Heart right ventricle (tissue), 16 donors: ENCODE data around the gene THOC3. TPM values are rescaled to one million over a fixed set of nuclear protein-coding genes. Genes with fewer than 3 reads are reported as not detected.
"Not testable (repeated sequence)": the region's sequence is repeated elsewhere in the genome, so short reads cannot be mapped to it uniquely, and the experiment has no call there.

Experiments used
- ATAC-seq, 8 donors: fragments of 200-7000 bp; cut with Tn5 transposase; one replicate each; pipeline ENCODE4 v1.9.1; 2020; ENCODE audit warnings: mild to moderate bottlenecking in 8 of 8, moderate library complexity in 8 of 8, moderate number of reproducible peaks in 1 of 8
- DNase-seq, 2 donors: peaks; one replicate each; pipeline ENCODE4 v3.0.0-alpha.2; 2020
- H3K27ac ChIP-seq, 10 donors: fragments of 200-600 bp; sonication (generic) in 2 of 10; one replicate each; pipeline versions ENCODE4 v1.5.0 to v1.8.0; 2020 to 2022; ENCODE audit warnings: mild to moderate bottlenecking in 3 of 10
- H3K27me3 ChIP-seq, 7 donors: fragments of 200-600 bp; one replicate each; pipeline ENCODE4 v1.8.0; 2021 to 2022; ENCODE audit warnings: mild to moderate bottlenecking in 2 of 7
- H3K36me3 ChIP-seq, 9 donors: fragments of 200-600 bp; sonication (generic) in 1 of 9; one replicate each; pipeline versions ENCODE4 v1.5.0 to v1.8.0; 2020 to 2022; ENCODE audit warnings: mild to moderate bottlenecking in 2 of 9
- H3K4me1 ChIP-seq, 9 donors: fragments of 200-600 bp; sonication (generic) in 1 of 9; one replicate each; pipeline versions ENCODE4 v1.5.0 to v1.8.0; 2020 to 2022; ENCODE audit warnings: mild to moderate bottlenecking in 4 of 9
- H3K4me3 ChIP-seq, 10 donors: fragments of 200-600 bp; sonication (generic) in 2 of 10; one replicate each; pipeline versions ENCODE4 v1.5.0 to v1.8.0; 2020 to 2022; ENCODE audit warnings: mild to moderate bottlenecking in 7 of 10, moderate library complexity in 2 of 10
- H3K9me3 ChIP-seq, 11 donors: fragments of 200-600 bp in 10 of 11; sonication (generic) in 2 of 11; one replicate each; pipeline versions ENCODE4 v1.5.0 to v1.8.0; 2013 to 2022; ENCODE audit warnings: mild to moderate bottlenecking in 2 of 11, control low read depth in 1 of 11, moderate library complexity in 1 of 11
- WGBS, 2 donors: extraction: QIAGEN DNeasy Blood & Tissue Kit; methylation state at CpG; one replicate each; pipeline ENCODE4 v1.1.7; 2013; ENCODE audit warnings: inconsistent platforms in 1 of 2; 5-methylcytosine and 5-hydroxymethylcytosine counted together
- intact Hi-C, 10 donors: fragments of 100-400 bp; cut with DNase I; formaldehyde crosslinking; loops; one replicate each; pipeline versions ENCODE4 v1.11.1 to v1.14.2; 2022
- polyA plus RNA-seq, 2 donors: library from polyadenylated mRNA; stranded (reverse); fragments of 200-250 nt; gene quantifications; one replicate each; pipeline ENCODE4 v1.2.3, GENCODE V29; 2013
- total RNA-seq, 10 donors: library from RNA; stranded (reverse); fragmentation: NEBNext Ultra II Directional in 3 of 10; extraction: Animal tissue kit (Norgen Biotek cat#: 25700) in 3 of 10; gene quantifications; one replicate each; pipeline versions ENCODE4 v1.2.1 to v1.2.4, GENCODE V29; 2021 to 2023
- donor health status: Arrhythmogenic right ventricular cardiomyopathy.
- donor health status: ischemic (EF 13 %, LVEDD 7.1; RV severe dilation, severe dysfunction).
- donor health status: healthy with polysubstance abuse.
- donor health status: DM: no; HTN: yes; CAD: no.
- donor health status: DM: no; HTN: no; CAD: no.
- donor health status: ischemic (EF 25% LVEDD 6.9; RV normal size, moderate dysfunction).
- donor health status: ischemic (EF 25% LVEDD 5.7; RV mildly dilated, moderate dysfunction).
- donor health status: healthy.
- donor health status: DM: yes; HTN: yes; CAD: no.
- donor health status: Ischemic cardiomyopathy.
- donor health status: ischemic (EF 35%, LVEDD 5.7; RV mildly dilated, moderate dysfunction).
- donor health status: nonischemic (EF 11% LVEDD 7.7; RV severe dilation, severe dysfunction).
- donor health status: DM: yes; HTN: yes; CAD: no.
- donor health status: PGD.
- donor health status: ischemic (EF 29% LVEDD 5.4; RV normal size, mild dysfunction).
- donor health status: nonischemic (EF 23%, LVEDD 6.1; RV moderate dilation, normal function).

THOC3 gene
- total and polyA plus RNA-seq, 12 donors = 2.9 to 16.2 (median 10.5) TPM

GRCh38 chr5:175995506-175995905 lies 27.4 kb upstream of the THOC3 start:
- H3K27me3 ChIP-seq, H3K27ac ChIP-seq, H3K4me1 ChIP-seq, H3K36me3 ChIP-seq, H3K9me3 ChIP-seq, DNase-seq, H3K4me3 ChIP-seq, intact Hi-C loops, ATAC-seq: not testable (repeated sequence)
- no CpG with 5 or more reads among the region's 6 CpGs for WGBS, 2 donors

GRCh38 chr5:175979371-175979995 lies 11.4 kb upstream of the THOC3 start:
- H3K27ac ChIP-seq, H3K4me1 ChIP-seq, H3K9me3 ChIP-seq, H3K27me3 ChIP-seq, H3K4me3 ChIP-seq, ATAC-seq, DNase-seq, intact Hi-C loops, H3K36me3 ChIP-seq: not testable (repeated sequence)
- WGBS, 2 donors = 78 to 91% methylated on average over 4 to 5 of the region's 17 CpGs

- H3K9me3 ChIP-seq, intact Hi-C loops, H3K27me3 ChIP-seq, H3K36me3 ChIP-seq, H3K4me1 ChIP-seq, DNase-seq: not testable (repeated sequence)
- 9 to 13% methylated on average over 4 of the region's 6 CpGs for WGBS, 2 donors
- Histone ChIP-seq H3K27ac (peak overlapping the region in 2 of 10 donors; percentile 61 to 81), H3K4me3 (peak overlapping the region in 9 of 10 donors; percentile 68 to 87 (median 78))
- peak; percentile 23 to 52 (median 40) for ATAC-seq
Observed at GRCh38 chr5:175968381-175968780, 266 bp upstream of the THOC3 start.

- H3K27ac ChIP-seq, DNase-seq, intact Hi-C loops, H3K4me3 ChIP-seq, H3K4me1 ChIP-seq, ATAC-seq, H3K27me3 ChIP-seq, H3K9me3 ChIP-seq: not testable (repeated sequence)
- 85 to 91% methylated on average over 3 to 4 of the region's 8 CpGs for WGBS, 2 donors
- H3K36me3 ChIP-seq = peaks cover 0 to 22% (median 0%) of the 10 kb centered on the region in 9 donors
Observed at GRCh38 chr5:175962329-175962728, 5.8 kb downstream of the THOC3 start.

- ATAC-seq, H3K9me3 ChIP-seq, H3K4me3 ChIP-seq, H3K27ac ChIP-seq, H3K27me3 ChIP-seq, DNase-seq, intact Hi-C loops, H3K4me1 ChIP-seq: not testable (repeated sequence)
- 93% methylated on average over 5 of the region's 6 CpGs for WGBS, 2 donors
- peaks cover 0 to 21% (median 0%) of the 10 kb centered on the region in 9 donors for H3K36me3 ChIP-seq
Observed at GRCh38 chr5:175960228-175960627, 7.9 kb downstream of the THOC3 start.

- DNase-seq, H3K27me3 ChIP-seq, intact Hi-C loops, H3K4me1 ChIP-seq, H3K9me3 ChIP-seq, H3K27ac ChIP-seq, ATAC-seq, H3K4me3 ChIP-seq: not testable (repeated sequence)
- 95 to 97% methylated on average over 2 of the region's 2 CpGs for WGBS, 2 donors
- H3K36me3 ChIP-seq = peaks cover 0 to 15% (median 0%) of the 10 kb centered on the region in 9 donors
Observed at GRCh38 chr5:175958515-175958914, 9.6 kb downstream of the THOC3 start.

GRCh38 chr5:175954107-175954506 lies 14.0 kb downstream of the THOC3 start:
- H3K4me3 ChIP-seq, H3K36me3 ChIP-seq, intact Hi-C loops, H3K27ac ChIP-seq, H3K27me3 ChIP-seq, DNase-seq, H3K9me3 ChIP-seq, ATAC-seq, H3K4me1 ChIP-seq: not testable (repeated sequence)
- 73 to 86% methylated on average over 4 of the region's 6 CpGs for WGBS, 2 donors

- H3K4me1 ChIP-seq, H3K4me3 ChIP-seq, H3K27me3 ChIP-seq, H3K36me3 ChIP-seq, DNase-seq, ATAC-seq, H3K27ac ChIP-seq, H3K9me3 ChIP-seq, intact Hi-C loops: not testable (repeated sequence)
- 93 to 96% methylated on average over 4 of the region's 8 CpGs for WGBS, 2 donors
Observed at GRCh38 chr5:175952810-175953209, 15.3 kb downstream of the THOC3 start.
